Activated naive CD4-positive, alpha-beta T cell treated with anti-CD3 and anti-CD28 coated beads, Interleukin-2, amount 50 U/mL, for 24 hours (primary cell): ENCODE measurements around the gene EPHA2.

Source experiments
- H3K27ac Mint-ChIP-seq: one replicate; pipeline ENCODE4 v1.8.0; 2021; ENCODE audit warnings: mild to moderate bottlenecking, mixed read lengths
- H3K27me3 Mint-ChIP-seq: one replicate; pipeline ENCODE4 v1.8.0; 2021; ENCODE audit warnings: mixed read lengths
- H3K36me3 Mint-ChIP-seq: one replicate; pipeline ENCODE4 v1.8.0; 2021; ENCODE audit warnings: mixed read lengths
- H3K4me1 Mint-ChIP-seq: one replicate; pipeline ENCODE4 v1.8.0; 2021; ENCODE audit warnings: mixed read lengths
- H3K4me3 Mint-ChIP-seq: one replicate; pipeline ENCODE4 v1.8.0; 2021; ENCODE audit warnings: mild to moderate bottlenecking, mixed read lengths
- H3K9me3 Mint-ChIP-seq: one replicate; pipeline ENCODE4 v1.8.0; 2021; ENCODE audit warnings: mixed read lengths

EPHA2 gene

GRCh38 chr1:16140068-16140596 is 15.7 kb downstream of the EPHA2 start:
- H3K36me3 Mint-ChIP-seq, result no peaks in the 10 kb centered on the region
- no peaks in the 10 kb centered on the region for H3K9me3 Mint-ChIP-seq
- H3K4me3 Mint-ChIP-seq, result no peak overlapping the region
- H3K27me3 Mint-ChIP-seq, result no peaks in the 10 kb centered on the region
- no peak overlapping the region for H3K27ac Mint-ChIP-seq
- peaks cover 8% of the 10 kb centered on the region for H3K4me1 Mint-ChIP-seq

- H3K9me3 Mint-ChIP-seq, result no peaks in the 10 kb centered on the region
- H3K4me1 Mint-ChIP-seq, result peaks cover 8% of the 10 kb centered on the region
- no peaks in the 10 kb centered on the region for H3K27me3 Mint-ChIP-seq
- no peaks in the 10 kb centered on the region for H3K36me3 Mint-ChIP-seq
- H3K4me3 Mint-ChIP-seq, result no peak overlapping the region
- no peak overlapping the region for H3K27ac Mint-ChIP-seq
These were observed 16.4 kb downstream of the EPHA2 start for GRCh38 chr1:16139473-16139962.

GRCh38 chr1:16138772-16139221 is 17.1 kb downstream of the EPHA2 start:
- Mint-ChIP-seq H3K9me3 (no peaks in the 10 kb centered on the region), H3K27ac (no peak overlapping the region), H3K4me1 (peaks cover 8% of the 10 kb centered on the region), H3K27me3 (no peaks in the 10 kb centered on the region), H3K4me3 (no peak overlapping the region), H3K36me3 (no peaks in the 10 kb centered on the region)

GRCh38 chr1:16137890-16138467 is 17.9 kb downstream of the EPHA2 start:
- no peak overlapping the region for H3K4me3 Mint-ChIP-seq
- no peaks in the 10 kb centered on the region for H3K9me3 Mint-ChIP-seq
- H3K36me3 Mint-ChIP-seq, result no peaks in the 10 kb centered on the region
- no peak overlapping the region for H3K27ac Mint-ChIP-seq
- no peaks in the 10 kb centered on the region for H3K27me3 Mint-ChIP-seq
- peaks cover 8% of the 10 kb centered on the region for H3K4me1 Mint-ChIP-seq

GRCh38 chr1:16135501-16135900 is 20.4 kb downstream of the EPHA2 start:
- no peaks in the 10 kb centered on the region for H3K27me3 Mint-ChIP-seq
- no peaks in the 10 kb centered on the region for H3K4me1 Mint-ChIP-seq
- no peaks in the 10 kb centered on the region for H3K9me3 Mint-ChIP-seq
- H3K27ac Mint-ChIP-seq, result no peak overlapping the region
- no peak overlapping the region for H3K4me3 Mint-ChIP-seq
- no peaks in the 10 kb centered on the region for H3K36me3 Mint-ChIP-seq

- H3K36me3 Mint-ChIP-seq, result no peaks in the 10 kb centered on the region
- H3K4me1 Mint-ChIP-seq, result no peaks in the 10 kb centered on the region
- no peak overlapping the region for H3K4me3 Mint-ChIP-seq
- no peaks in the 10 kb centered on the region for H3K27me3 Mint-ChIP-seq
- H3K9me3 Mint-ChIP-seq, result no peaks in the 10 kb centered on the region
- H3K27ac Mint-ChIP-seq, result no peak overlapping the region
These were observed 21.0 kb downstream of the EPHA2 start for GRCh38 chr1:16134906-16135305.

- Mint-ChIP-seq H3K4me1 (no peaks in the 10 kb centered on the region), H3K27ac (peak overlapping the region; percentile 46), H3K9me3 (no peaks in the 10 kb centered on the region), H3K4me3 (no peak overlapping the region), H3K36me3 (no peaks in the 10 kb centered on the region), H3K27me3 (no peaks in the 10 kb centered on the region)
These were observed 21.6 kb downstream of the EPHA2 start for GRCh38 chr1:16134066-16134801.

- no peaks in the 10 kb centered on the region for H3K27me3 Mint-ChIP-seq
- no peaks in the 10 kb centered on the region for H3K9me3 Mint-ChIP-seq
- no peaks in the 10 kb centered on the region for H3K4me1 Mint-ChIP-seq
- H3K27ac Mint-ChIP-seq, result no peak overlapping the region
- H3K4me3 Mint-ChIP-seq, result no peak overlapping the region
- no peaks in the 10 kb centered on the region for H3K36me3 Mint-ChIP-seq
These were observed 22.6 kb downstream of the EPHA2 start for GRCh38 chr1:16133007-16133961.

- Mint-ChIP-seq H3K4me3 (no peak overlapping the region), H3K36me3 (no peaks in the 10 kb centered on the region), H3K27ac (no peak overlapping the region), H3K27me3 (no peaks in the 10 kb centered on the region), H3K9me3 (no peaks in the 10 kb centered on the region), H3K4me1 (no peaks in the 10 kb centered on the region)
These were observed 23.5 kb downstream of the EPHA2 start for GRCh38 chr1:16132325-16132785.

- no peak overlapping the region for H3K27ac Mint-ChIP-seq
- no peaks in the 10 kb centered on the region for H3K9me3 Mint-ChIP-seq
- H3K27me3 Mint-ChIP-seq, result no peaks in the 10 kb centered on the region
- H3K4me1 Mint-ChIP-seq, result no peaks in the 10 kb centered on the region
- H3K36me3 Mint-ChIP-seq, result no peaks in the 10 kb centered on the region
- H3K4me3 Mint-ChIP-seq, result no peak overlapping the region
These were observed 24.1 kb downstream of the EPHA2 start for GRCh38 chr1:16131636-16132324.

GRCh38 chr1:16130827-16131226 is 25.0 kb downstream of the EPHA2 start:
- Mint-ChIP-seq H3K9me3 (no peaks in the 10 kb centered on the region), H3K36me3 (no peaks in the 10 kb centered on the region), H3K4me1 (no peaks in the 10 kb centered on the region), H3K27ac (no peak overlapping the region), H3K27me3 (no peaks in the 10 kb centered on the region), H3K4me3 (no peak overlapping the region)

GRCh38 chr1:16129921-16130543 is 25.8 kb downstream of the EPHA2 start:
- no peaks in the 10 kb centered on the region for H3K4me1 Mint-ChIP-seq
- H3K27ac Mint-ChIP-seq, result peak overlapping the region; percentile 41
- H3K4me3 Mint-ChIP-seq, result no peak overlapping the region
- H3K27me3 Mint-ChIP-seq, result no peaks in the 10 kb centered on the region
- no peaks in the 10 kb centered on the region for H3K9me3 Mint-ChIP-seq
- H3K36me3 Mint-ChIP-seq, result no peaks in the 10 kb centered on the region

- H3K4me3 Mint-ChIP-seq, result no peak overlapping the region
- H3K36me3 Mint-ChIP-seq, result no peaks in the 10 kb centered on the region
- H3K27ac Mint-ChIP-seq, result no peak overlapping the region
- H3K27me3 Mint-ChIP-seq, result no peaks in the 10 kb centered on the region
- no peaks in the 10 kb centered on the region for H3K4me1 Mint-ChIP-seq
- H3K9me3 Mint-ChIP-seq, result no peaks in the 10 kb centered on the region
These were observed 26.6 kb downstream of the EPHA2 start for GRCh38 chr1:16129316-16129715.

GRCh38 chr1:16128338-16128741 is 27.5 kb downstream of the EPHA2 start:
- Mint-ChIP-seq H3K27ac (no peak overlapping the region), H3K27me3 (no peaks in the 10 kb centered on the region), H3K9me3 (no peaks in the 10 kb centered on the region), H3K4me3 (no peak overlapping the region), H3K36me3 (no peaks in the 10 kb centered on the region), H3K4me1 (no peaks in the 10 kb centered on the region)
